GM21447 (cell line): ENCODE results near the gene ZFR.
"Not testable (repeated sequence)": the region's sequence is repeated elsewhere in the genome, so short reads cannot be mapped to it uniquely, and the experiment has no call there.

Experiments used
- ATAC-seq: cut with Tn5 transposase; IDR thresholded peaks from one replicate; pipeline ENCODE4 v1.9.1; 2021; ENCODE audit not compliant: unreplicated experiment

Gene ZFR

DNA sequence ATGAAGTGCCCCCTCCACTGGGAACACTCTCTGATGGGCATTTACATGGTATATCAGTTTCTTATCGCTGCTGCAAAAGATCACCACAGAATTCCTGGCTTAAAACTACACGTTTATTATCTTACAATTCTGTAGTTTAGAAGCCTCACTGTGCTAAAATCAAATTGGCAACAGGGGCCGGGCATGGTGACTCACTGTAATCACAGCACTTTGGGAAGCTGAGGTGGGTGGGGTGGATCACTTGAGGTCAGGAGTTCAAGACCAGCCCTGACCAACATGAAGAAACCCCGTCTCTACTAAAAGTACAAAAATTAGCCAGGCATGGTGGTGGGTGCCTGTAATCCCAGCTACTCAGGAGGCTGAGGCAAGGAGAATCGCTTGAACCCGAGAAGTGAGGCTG is 7.8 kb upstream of the ZFR start:
- not testable (repeated sequence) for ATAC-seq

GRCh38 chr5:32450952-32451351 is 6.4 kb upstream of the ZFR start:
- no peak for ATAC-seq

DNA sequence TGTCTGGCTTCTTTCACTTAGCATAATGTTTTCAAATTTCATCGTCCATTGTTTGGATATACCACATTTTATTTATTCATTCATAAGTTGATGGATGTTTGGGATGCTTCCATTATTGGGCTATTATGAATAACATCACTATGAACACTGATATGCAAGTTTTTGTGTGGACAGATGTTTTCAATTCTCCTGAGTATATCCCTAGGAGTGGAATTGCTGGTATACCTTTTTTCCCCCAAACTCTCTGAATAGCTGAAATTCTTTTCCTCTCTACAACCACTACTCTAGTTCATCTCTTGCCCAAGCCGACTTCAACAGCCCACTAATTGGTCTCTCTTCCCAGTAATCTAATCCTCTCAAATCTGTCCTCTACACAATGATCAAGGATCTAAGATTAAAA is 4.7 kb upstream of the ZFR start:
- no peak for ATAC-seq

- no peak for ATAC-seq
Observed at GRCh38 chr5:32446630-32447029, 2.1 kb upstream of the ZFR start.

GRCh38 chr5:32445831-32446614 is 1.5 kb upstream of the ZFR start:
- ATAC-seq, result no peak

DNA sequence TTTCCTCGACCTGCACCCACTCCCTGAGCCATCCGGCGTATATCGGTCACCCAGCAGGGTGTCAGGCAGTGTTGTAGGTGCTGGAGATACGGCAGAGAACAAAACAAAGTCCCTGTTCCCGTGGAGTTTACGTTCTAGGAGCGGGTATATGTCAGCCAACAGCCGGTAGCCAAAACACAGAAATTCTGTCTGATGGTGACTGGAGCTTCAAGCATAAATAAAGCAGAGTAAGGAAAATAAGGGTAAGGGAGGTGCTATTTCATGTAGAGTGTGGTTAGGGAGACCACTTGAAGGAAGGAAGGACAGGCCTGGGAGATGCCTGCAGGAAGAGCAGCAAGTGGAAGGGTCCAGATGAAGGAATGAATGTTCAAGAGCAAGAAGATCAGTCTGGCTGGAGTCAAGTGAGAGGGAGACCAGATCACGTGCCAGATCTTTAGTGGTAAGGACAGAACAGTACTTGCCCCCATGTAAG is 783 bp upstream of the ZFR start:
- no peak for ATAC-seq

- ATAC-seq, result peak; percentile 40
Observed at GRCh38 chr5:32443541-32444430, 754 bp downstream of the ZFR start.

- ATAC-seq, result peak; percentile 42
Observed at GRCh38 chr5:32443145-32443540, 1.4 kb downstream of the ZFR start.

GRCh38 chr5:32439086-32439642 is 5.4 kb downstream of the ZFR start:
- no peak for ATAC-seq

GRCh38 chr5:32436553-32437242 is 7.8 kb downstream of the ZFR start:
- ATAC-seq, result no peak

DNA sequence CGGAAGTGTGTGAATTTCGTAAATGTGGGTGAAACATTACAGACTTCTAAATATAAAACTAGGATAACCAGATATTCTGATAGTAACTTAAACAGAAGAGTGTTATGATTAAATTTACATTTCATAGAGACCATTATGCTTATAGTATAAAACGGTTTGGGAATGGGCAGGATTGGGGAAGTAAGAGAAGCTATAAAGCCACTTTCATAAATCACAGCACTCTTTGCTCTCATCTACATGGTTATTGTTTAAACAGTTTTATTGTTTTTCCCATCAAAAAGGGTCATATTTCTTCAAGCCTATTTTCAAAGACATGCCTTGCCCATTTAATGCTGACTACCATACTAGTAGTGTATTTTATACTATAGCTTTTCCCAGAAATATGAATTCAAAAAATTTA is 9.2 kb downstream of the ZFR start:
- ATAC-seq, result no peak

DNA sequence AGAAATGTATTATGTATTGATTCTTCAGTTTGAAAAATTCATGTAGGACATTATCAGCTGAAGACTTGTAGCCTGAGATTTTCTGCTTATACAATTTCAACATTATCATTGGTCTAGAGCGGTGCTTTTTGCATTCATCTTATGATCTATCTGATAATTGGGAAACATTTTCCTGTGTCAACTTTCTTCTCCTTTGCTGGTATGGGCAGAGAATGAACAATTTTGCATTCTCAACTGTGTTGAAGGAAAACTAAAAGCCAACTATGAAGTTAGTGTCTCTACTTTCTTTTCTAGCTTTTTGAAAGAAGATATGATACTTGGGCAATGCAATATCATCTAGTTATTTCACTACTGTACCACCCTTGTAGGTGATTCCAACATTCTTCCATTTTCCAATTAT is 10.3 kb downstream of the ZFR start:
- ATAC-seq, result no peak

- no peak for ATAC-seq
Observed at GRCh38 chr5:32432633-32433032, 11.9 kb downstream of the ZFR start.

GRCh38 chr5:32430825-32431224 is 13.7 kb downstream of the ZFR start:
- not testable (repeated sequence) for ATAC-seq

- ATAC-seq, result no peak
Observed at GRCh38 chr5:32428426-32428825, 16.1 kb downstream of the ZFR start.

- ATAC-seq, result no peak
Observed at GRCh38 chr5:32426440-32427151, 17.9 kb downstream of the ZFR start.

DNA sequence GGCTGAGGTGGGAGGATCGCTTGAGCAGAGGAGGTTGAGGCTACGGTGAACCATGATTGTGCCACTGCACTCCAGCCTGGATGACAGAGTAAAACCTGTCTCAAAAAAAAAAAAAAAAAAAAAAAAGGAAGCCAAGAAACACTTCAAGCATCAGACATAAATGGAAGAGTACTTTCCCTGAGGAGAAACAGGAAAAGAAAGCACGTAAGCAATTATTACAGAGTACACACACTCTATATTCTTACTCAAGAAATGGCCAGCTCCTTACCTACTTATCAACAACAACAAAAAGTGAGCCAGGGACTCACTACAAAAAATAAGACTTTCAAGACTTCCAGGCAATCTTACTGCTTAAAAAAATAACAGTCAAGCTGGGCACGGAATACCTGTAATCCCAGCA is 21.8 kb downstream of the ZFR start:
- no peak for ATAC-seq

GRCh38 chr5:32421075-32421474 is 23.5 kb downstream of the ZFR start:
- no peak for ATAC-seq

- no peak for ATAC-seq
Observed at GRCh38 chr5:32420506-32420905, 24.0 kb downstream of the ZFR start.

GRCh38 chr5:32419791-32420190 is 24.7 kb downstream of the ZFR start:
- ATAC-seq, result no peak
